Sigmoid colon (tissue), 7 donors: ENCODE results near the gene MRPL12. TPM values are rescaled to one million over a fixed set of nuclear protein-coding genes. Genes with fewer than 3 reads are reported as not detected.

ENCODE experiments used
- DNase-seq: peaks from one replicate; pipeline ENCODE4 v3.0.0-alpha.2; 2019
- H3K27ac ChIP-seq, 4 donors: fragments of 200-600 bp; sonication (generic); one replicate each; pipeline ENCODE4 v1.5.1; 2016 to 2019; ENCODE audit warnings: mild to moderate bottlenecking in 1 of 4
- H3K27me3 ChIP-seq, 3 donors: fragments of 200-600 bp; sonication (generic); one replicate each; pipeline ENCODE4 v1.5.1; 2019; ENCODE audit warnings: mild to moderate bottlenecking in 1 of 3
- H3K36me3 ChIP-seq, 4 donors: fragments of 200-600 bp; sonication (generic); one replicate each; pipeline ENCODE4 v1.5.1; 2016 to 2019
- H3K4me1 ChIP-seq, 4 donors: fragments of 200-600 bp; sonication (generic); one replicate each; pipeline ENCODE4 v1.5.1; 2017 to 2019
- H3K4me3 ChIP-seq, 4 donors: fragments of 200-600 bp; sonication (generic); one replicate each; pipeline ENCODE4 v1.5.1; 2017 to 2019; ENCODE audit warnings: mild to moderate bottlenecking in 2 of 4, moderate library complexity in 1 of 4
- H3K9me3 ChIP-seq, 4 donors: fragments of 200-600 bp in 3 of 4; sonication (generic) in 3 of 4; one replicate each; pipeline versions ENCODE4 v1.5.1 to v1.6.1; 2013 to 2019
- EP300 ChIP-seq, 4 donors: sonication (generic); formaldehyde crosslinking; IDR thresholded peaks; one replicate each; pipeline ENCODE4 v1.6.1; 2017; ENCODE audit warnings: antibody characterized with exemption in 4 of 4
- POLR2A ChIP-seq, 2 donors: fragments of 450-650 bp; IDR thresholded peaks; one replicate each; pipeline ENCODE4 v1.6.1; 2016; ENCODE audit warnings: antibody characterized with exemption in 2 of 2, mild to moderate bottlenecking in 2 of 2, moderate library complexity in 2 of 2
- POLR2AphosphoS5 ChIP-seq, 4 donors: sonication (generic); formaldehyde crosslinking; IDR thresholded peaks; one replicate each; pipeline ENCODE4 v1.6.1; 2017; ENCODE audit warnings: antibody characterized with exemption in 4 of 4
- WGBS, 2 donors: extraction: QIAGEN DNeasy Blood & Tissue Kit; methylation state at CpG; one replicate each; pipeline ENCODE4 v1.1.7; 2013; 5-methylcytosine and 5-hydroxymethylcytosine counted together
- intact Hi-C: fragments of 100-400 bp; cut with DNase I; formaldehyde crosslinking; loops from one replicate; pipeline ENCODE4 v1.15.1; 2023
- polyA plus RNA-seq, 3 donors: library from polyadenylated mRNA; stranded (reverse); fragments of 200-250 nt; gene quantifications; one replicate each; pipeline ENCODE4 v1.2.3, GENCODE V29; 2013
- total RNA-seq, 4 donors: library from RNA; depleted of rRNA; stranded (reverse); fragments of >200 nt; gene quantifications; one replicate each; pipeline ENCODE4 v1.1.0, GENCODE V29; 2016
- TF ChIP-seq, protein P1 (sequence below), 4 experiments: fragments of 450-650 bp in 3 of 4; fragments of 200-600 bp in 1 of 4; IDR thresholded peaks; one replicate each; pipeline ENCODE4 v1.5.1; 2016 to 2019; ENCODE audit warnings: antibody characterized with exemption in 4 of 4, mild to moderate bottlenecking in 3 of 4, moderate library complexity in 2 of 4
- donor health status: healthy with polysubstance abuse.
- donor health status: Bipolar disorder and iron deficiency.
- donor health status: healthy.

Gene MRPL12
- total and polyA plus RNA-seq, 7 donors: 31.0 to 258 (median 56.4) TPM

DNA sequence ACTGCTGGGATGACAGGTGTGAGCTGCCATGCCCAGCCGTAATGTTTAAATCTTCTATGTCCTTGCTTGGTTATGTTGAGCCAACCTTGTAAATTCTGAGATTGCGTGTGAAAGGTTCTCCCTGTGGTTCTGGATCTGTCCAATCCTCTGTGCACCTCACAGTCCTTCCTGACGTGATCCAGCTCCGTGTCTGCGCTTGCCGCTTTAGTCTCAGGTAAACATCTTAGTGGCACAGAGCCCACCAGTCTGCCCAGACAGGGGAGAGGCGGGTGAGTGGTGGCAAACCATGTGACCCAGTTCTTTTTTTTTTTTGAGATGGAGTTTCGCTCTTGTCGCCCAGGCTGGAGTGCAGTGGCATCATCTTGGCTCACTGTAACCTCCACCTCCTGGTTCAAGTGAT lies 22.8 kb downstream of the MRPL12 start:
- DNase-seq: no peak
- intact Hi-C loops: no loop called here
- H3K36me3 ChIP-seq: no peaks in the 10 kb centered on the region
- H3K4me1 ChIP-seq: peaks cover 0 to 12% (median 2%) of the 10 kb centered on the region in 4 donors
- no peaks in the 10 kb centered on the region for H3K9me3 ChIP-seq
- no peak overlapping the region for H3K4me3 ChIP-seq
- TF ChIP-seq, protein P1, sequence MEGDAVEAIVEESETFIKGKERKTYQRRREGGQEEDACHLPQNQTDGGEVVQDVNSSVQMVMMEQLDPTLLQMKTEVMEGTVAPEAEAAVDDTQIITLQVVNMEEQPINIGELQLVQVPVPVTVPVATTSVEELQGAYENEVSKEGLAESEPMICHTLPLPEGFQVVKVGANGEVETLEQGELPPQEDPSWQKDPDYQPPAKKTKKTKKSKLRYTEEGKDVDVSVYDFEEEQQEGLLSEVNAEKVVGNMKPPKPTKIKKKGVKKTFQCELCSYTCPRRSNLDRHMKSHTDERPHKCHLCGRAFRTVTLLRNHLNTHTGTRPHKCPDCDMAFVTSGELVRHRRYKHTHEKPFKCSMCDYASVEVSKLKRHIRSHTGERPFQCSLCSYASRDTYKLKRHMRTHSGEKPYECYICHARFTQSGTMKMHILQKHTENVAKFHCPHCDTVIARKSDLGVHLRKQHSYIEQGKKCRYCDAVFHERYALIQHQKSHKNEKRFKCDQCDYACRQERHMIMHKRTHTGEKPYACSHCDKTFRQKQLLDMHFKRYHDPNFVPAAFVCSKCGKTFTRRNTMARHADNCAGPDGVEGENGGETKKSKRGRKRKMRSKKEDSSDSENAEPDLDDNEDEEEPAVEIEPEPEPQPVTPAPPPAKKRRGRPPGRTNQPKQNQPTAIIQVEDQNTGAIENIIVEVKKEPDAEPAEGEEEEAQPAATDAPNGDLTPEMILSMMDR (IDR thresholded peaks at IDR 0.05): no peak
- no peak for TF ChIP-seq POLR2AphosphoS5 (IDR thresholded peaks at IDR 0.05)
- no peak for TF ChIP-seq EP300 (IDR thresholded peaks at IDR 0.05)
- no peak for TF ChIP-seq POLR2A (IDR thresholded peaks at IDR 0.05)
- 33 to 67% methylated on average over 9 of the region's 9 CpGs for WGBS, 2 donors
- peaks cover 0 to 55% (median 12%) of the 10 kb centered on the region in 3 donors for H3K27me3 ChIP-seq
- H3K27ac ChIP-seq: no peak overlapping the region

DNA sequence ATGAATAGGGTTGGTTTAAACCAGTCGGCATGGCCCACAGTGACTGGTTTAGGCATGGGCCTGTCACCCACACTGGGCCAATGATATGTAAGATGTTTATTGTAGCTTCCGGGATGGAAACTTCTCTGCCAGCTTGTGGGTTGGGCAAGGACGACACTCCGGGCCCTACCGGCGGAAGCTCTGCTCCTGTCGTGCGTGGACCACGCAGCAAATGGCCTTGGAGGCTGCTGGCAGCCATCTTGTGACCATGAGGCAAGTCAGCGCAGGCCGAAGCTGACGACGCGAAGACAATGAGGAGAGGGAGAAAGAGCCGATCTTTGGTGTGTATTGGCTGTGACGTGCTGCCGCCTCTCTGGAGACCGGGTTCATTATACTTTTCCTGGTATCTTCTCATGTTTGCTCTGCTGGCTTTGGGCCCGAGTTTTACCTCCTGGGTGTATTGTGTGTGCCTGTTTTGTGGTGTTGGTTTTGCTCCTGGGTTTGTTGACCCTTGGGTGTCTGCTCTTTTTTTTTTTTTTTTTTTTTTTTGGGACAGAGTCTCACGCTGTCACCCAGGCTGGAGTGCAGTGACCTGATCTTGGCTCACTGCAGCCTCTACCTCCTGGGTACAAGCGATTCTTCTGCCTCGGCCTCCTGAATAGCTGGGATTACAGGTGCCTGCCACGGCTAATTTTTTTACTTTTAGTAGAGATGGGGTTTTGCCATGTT lies 24.3 kb downstream of the MRPL12 start:
- whole genome bisulfite sequencing, 2 donors: 20 to 70% methylated on average over 23 of the region's 23 CpGs
- peaks cover 0 to 15% (median 7%) of the 10 kb centered on the region in 4 donors for H3K4me1 ChIP-seq
- no peaks in the 10 kb centered on the region for H3K9me3 ChIP-seq
- no peaks in the 10 kb centered on the region for H3K36me3 ChIP-seq
- TF ChIP-seq POLR2AphosphoS5 (IDR thresholded peaks at IDR 0.05): no peak
- TF ChIP-seq POLR2A (IDR thresholded peaks at IDR 0.05): no peak
- TF ChIP-seq, protein P1 (IDR thresholded peaks at IDR 0.05): no peak
- no peak for TF ChIP-seq EP300 (IDR thresholded peaks at IDR 0.05)
- intact Hi-C loops: no loop called here
- H3K27ac ChIP-seq: no peak overlapping the region
- DNase-seq: no peak
- H3K27me3 ChIP-seq: peaks cover 0 to 68% (median 15%) of the 10 kb centered on the region in 3 donors
- no peak overlapping the region for H3K4me3 ChIP-seq

- Histone ChIP-seq H3K36me3 (no peaks in the 10 kb centered on the region), H3K27me3 (peaks cover 0 to 58% (median 11%) of the 10 kb centered on the region in 3 donors), H3K4me1 (peaks cover 0 to 13% (median 7%) of the 10 kb centered on the region in 4 donors), H3K4me3 (no peak overlapping the region), H3K9me3 (no peaks in the 10 kb centered on the region), H3K27ac (no peak overlapping the region)
- DNase-seq: peak; percentile 88
- TF ChIP-seq EP300 (IDR thresholded peaks at IDR 0.05) (no peak), POLR2AphosphoS5 (IDR thresholded peaks at IDR 0.05) (peak in 1 of 4 donors; percentile 15), POLR2A (IDR thresholded peaks at IDR 0.05) (no peak)
- TF ChIP-seq, protein P1 (IDR thresholded peaks at IDR 0.05): peak; percentile 68 to 86 (median 84)
- intact Hi-C loops: no loop called here
- WGBS, 2 donors: 14 to 49% methylated on average over 32 of the region's 32 CpGs
Measured at GRCh38 chr17:81733507-81734404, 30.6 kb downstream of the MRPL12 start.

DNA sequence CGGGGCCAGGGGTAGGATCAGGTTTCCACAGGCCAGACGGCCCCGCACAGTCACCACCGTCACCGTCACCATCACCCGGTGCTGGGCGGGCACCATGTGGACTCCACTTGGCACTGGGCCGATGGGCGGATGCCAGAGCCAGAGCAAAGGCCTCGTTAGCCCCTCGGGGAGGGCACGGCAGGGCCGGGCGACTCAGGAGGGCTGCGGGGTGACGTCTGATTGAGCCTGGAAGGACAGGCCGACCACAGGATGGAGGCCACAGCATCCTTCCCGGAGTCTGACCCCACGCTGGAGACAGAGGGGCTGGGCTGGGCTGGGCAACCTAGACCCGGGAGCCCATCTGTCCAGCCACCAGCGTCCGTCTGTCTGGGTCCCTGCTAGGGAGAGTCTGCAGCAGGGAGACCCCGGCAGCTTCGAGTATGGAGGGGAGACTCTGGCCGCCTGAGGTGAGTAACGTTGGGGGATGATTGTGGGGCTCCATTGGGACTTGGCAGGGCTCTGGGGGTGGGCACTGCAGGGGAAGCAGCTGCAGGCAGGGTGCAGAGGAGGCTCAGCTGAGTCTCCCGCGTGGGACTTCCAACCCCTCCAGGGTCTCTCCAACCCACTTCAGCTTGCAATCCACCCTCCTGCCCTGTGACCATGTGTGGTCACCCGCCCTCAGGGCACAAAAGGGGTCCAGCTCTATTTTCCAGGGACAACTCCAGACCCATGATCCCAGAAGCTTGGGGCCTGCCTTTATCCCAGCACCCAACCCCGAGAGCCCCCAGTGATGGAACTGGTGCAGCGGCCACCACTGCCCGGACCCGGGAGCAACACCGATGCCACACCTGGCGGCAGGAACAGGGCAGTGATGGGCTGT lies 31.5 kb downstream of the MRPL12 start:
- Histone ChIP-seq H3K27me3 (peaks cover 0 to 49% (median 11%) of the 10 kb centered on the region in 3 donors), H3K27ac (no peak overlapping the region), H3K9me3 (no peaks in the 10 kb centered on the region), H3K4me1 (peaks cover 0 to 13% (median 7%) of the 10 kb centered on the region in 4 donors), H3K36me3 (no peaks in the 10 kb centered on the region), H3K4me3 (no peak overlapping the region)
- intact Hi-C loops: no loop called here
- DNase-seq: peak; percentile 65
- TF ChIP-seq POLR2AphosphoS5 (IDR thresholded peaks at IDR 0.05) (no peak), POLR2A (IDR thresholded peaks at IDR 0.05) (no peak), EP300 (IDR thresholded peaks at IDR 0.05) (no peak)
- TF ChIP-seq, protein P1 (IDR thresholded peaks at IDR 0.05): no peak
- WGBS, 2 donors: 25 to 78% methylated on average over 35 of the region's 35 CpGs
